SK-MEL-5 (cell line): Measurements from ENCODE around the gene EP300. TPM values are rescaled to one million over a fixed set of nuclear protein-coding genes. Genes with fewer than 3 reads are reported as not detected.
"Not testable (repeated sequence)": the region's sequence is repeated elsewhere in the genome, so short reads cannot be mapped to it uniquely, and the experiment has no call there.

Experiments used
- DNase-seq: peaks from one replicate; pipeline ENCODE4 v3.0.0-alpha.2; 2016; ENCODE audit warnings: low read depth, low spot score
- in situ Hi-C: cut with HindIII; loops from 2 replicates; pipeline ENCODE4 v1.10.0; 2016; ENCODE audit warnings: low sequenced_read_pairs, high pct_unique_total_duplicates, low pct_unique_long_range_greater_than_20kb
- total RNA-seq: library from RNA; depleted of rRNA; stranded (reverse); fragments of >200 nt; shearing (Covaris generic); gene quantifications from 2 replicates; pipeline ENCODE4 v1.2.3, GENCODE V29; 2014

EP300 gene
- total RNA-seq, 1 experiment from 2014 or later: 29.0 TPM

GRCh38 chr22:41123151-41123550, 30.8 kb downstream of the EP300 start:
- no peak for DNase-seq
- in situ Hi-C loops: no loop called here

DNA sequence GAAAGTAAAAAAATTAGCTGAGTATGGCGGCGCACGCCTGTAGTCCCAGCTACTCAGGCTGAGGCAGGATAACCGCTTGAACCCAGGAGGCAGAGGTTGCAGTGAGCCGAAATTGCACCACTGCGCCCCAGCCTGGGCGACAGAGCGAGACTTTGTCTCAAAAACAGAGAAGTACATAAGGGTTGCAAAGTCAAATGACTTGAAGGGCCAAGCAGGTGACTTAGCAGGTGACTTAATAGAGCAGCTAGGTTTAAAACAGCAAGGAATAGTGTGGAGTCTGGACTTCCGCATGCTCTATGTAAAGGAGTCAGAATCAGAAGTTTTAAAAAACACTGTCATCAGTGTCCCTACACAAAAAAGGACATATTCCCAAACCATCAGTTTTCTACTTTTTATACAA, 31.7 kb downstream of the EP300 start:
- in situ Hi-C loops: no loop called here
- no peak for DNase-seq

- DNase-seq: no peak
- in situ Hi-C loops: no loop called here
Measured at GRCh38 chr22:41127451-41127850, 35.1 kb downstream of the EP300 start.

- DNase-seq: no peak
- in situ Hi-C loops: no loop called here
Measured at GRCh38 chr22:41128606-41129005, 36.2 kb downstream of the EP300 start.

DNA sequence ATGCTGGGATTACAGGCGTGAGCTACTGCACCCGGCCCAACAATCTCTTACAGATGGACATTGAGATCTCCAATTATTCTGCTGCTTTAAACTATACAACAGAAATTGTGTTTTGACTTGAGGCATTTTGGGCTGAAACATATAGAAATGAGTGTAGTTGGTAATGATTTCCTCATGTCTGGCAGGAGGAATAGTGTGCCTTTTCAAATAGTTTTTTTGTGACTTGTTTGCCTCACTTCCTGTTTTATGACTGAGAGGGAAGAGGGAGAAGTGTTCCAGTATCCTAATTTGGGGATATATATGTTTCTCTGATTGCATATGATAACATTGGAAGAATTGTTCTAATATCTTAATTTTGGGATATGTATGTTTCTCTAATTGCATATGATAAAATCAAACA, 40.2 kb downstream of the EP300 start:
- no peak for DNase-seq
- in situ Hi-C loops: no loop called here

GRCh38 chr22:41140365-41140957, 48.1 kb downstream of the EP300 start:
- in situ Hi-C loops: no loop called here
- no peak for DNase-seq

DNA sequence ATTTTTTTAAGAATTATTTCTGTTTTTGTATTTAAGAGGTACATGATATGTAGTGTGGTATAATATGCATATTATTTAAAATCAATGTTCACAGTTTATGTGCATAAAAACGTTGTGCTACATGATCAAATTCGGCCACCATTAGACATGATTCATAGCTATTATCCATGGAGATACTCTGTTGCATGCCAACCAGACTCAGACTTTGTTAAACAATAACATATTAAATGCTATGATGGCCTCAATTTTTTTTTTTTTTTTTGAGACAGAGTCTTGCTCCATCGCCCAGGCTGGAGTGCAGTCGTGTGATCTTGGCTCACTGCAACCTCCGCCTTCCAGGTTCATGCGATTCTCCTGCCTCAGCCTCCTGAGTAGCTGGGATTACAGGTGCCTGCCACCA, 53.5 kb downstream of the EP300 start:
- in situ Hi-C loops, DNase-seq: not testable (repeated sequence)

DNA sequence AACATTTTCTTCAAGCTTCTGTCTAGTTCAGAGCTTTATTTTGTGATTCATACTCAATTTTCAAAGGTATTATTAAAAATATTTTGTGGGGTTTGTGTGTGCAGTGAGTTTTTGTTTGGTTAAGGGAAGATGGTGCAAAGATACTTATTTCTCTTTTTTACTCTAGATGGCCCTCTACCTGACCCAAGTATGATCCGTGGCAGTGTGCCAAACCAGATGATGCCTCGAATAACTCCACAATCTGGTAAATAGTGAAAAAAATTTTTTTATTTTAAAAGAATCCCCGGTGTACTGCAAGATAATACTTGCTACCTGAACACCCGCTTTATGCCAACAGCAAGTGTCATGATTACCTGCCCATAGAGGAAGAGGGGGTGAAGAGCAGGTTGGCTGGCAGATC, 54.2 kb downstream of the EP300 start:
- in situ Hi-C loops: no loop called here
- no peak for DNase-seq

GRCh38 chr22:41147722-41148121, 55.3 kb downstream of the EP300 start:
- in situ Hi-C loops: no loop called here
- DNase-seq: no peak

GRCh38 chr22:41152902-41153301, 60.5 kb downstream of the EP300 start:
- DNase-seq: no peak
- in situ Hi-C loops: no loop called here

GRCh38 chr22:41157083-41157482, 64.7 kb downstream of the EP300 start:
- DNase-seq: no peak
- in situ Hi-C loops: no loop called here

DNA sequence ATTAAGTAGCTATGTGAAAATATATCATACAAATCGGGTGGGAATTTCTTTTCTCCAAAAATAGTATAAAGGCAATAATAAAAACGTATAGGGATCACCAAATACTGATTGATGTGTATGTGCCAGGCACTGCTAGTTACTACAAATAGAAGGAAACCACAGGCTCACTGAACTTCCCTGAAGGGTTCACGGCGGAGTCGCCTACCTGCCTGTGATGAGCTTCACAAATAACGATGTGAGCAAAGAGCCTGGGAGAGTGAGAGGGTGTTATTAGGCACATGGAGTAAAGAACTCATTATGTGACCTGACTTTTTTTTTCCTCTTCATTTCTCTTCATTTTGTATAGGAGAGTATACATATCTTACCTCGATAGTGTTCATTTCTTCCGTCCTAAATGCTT, 76.8 kb downstream of the EP300 start:
- no peak for DNase-seq
- in situ Hi-C loops: no loop called here

GRCh38 chr22:41171996-41172395, 79.6 kb downstream of the EP300 start:
- in situ Hi-C loops: no loop called here

GRCh38 chr22:41175546-41175945, 83.2 kb downstream of the EP300 start:
- peak; percentile 38 for DNase-seq

More at GRCh38 chr22:41171996-41172395, 79.6 kb downstream of the EP300 start:
- DNase-seq: no peak

GRCh38 chr22:41177040-41177621, 84.7 kb downstream of the EP300 start:
- in situ Hi-C loops: no loop called here
- DNase-seq: no peak

More at GRCh38 chr22:41175546-41175945, 83.2 kb downstream of the EP300 start:
- in situ Hi-C loops: no loop called here

- in situ Hi-C loops: no loop called here
- DNase-seq: no peak
Measured at GRCh38 chr22:41177622-41178424, 85.4 kb downstream of the EP300 start.

- no peak for DNase-seq
- in situ Hi-C loops: no loop called here
Measured at GRCh38 chr22:41178425-41178975, 86.1 kb downstream of the EP300 start.

DNA sequence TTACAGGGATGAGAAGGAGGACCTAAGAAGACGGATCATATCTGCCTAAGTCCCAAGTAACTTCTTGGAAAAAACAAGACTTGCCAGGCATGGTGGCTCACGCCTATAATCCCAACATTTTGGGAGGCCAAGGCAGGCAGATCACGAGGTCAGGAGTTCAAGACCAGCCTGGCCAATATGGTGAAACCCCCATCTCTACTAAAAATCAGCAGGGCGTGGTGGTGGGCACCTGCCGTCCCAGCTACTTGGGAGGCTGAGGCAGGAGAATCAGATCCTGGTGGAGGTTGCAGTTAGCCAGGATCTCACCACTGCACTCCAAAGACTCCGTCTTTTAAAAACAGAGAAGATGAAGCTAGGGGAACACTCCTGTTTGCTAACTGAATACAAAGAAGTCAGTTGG, 88.0 kb downstream of the EP300 start:
- in situ Hi-C loops, DNase-seq: not testable (repeated sequence)

DNA sequence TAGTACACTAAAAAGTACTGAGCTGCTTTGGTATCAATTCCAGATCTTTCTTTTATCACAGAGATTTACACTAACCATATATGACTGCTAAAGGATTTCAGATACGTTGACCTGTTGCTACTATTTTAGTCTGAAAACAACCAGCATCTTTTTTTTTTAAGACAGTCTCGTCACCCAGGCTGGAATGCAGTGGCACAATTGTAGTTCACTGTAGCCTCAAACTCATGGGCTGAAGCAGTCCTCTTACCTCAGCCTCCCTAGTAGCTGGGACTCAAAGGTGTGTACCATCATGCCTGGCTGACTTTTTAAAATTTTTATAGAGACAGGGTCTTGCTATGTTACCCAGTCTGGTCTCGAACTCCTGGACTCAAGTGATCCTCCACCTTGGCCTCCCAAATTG, 88.5 kb downstream of the EP300 start:
- in situ Hi-C loops: no loop called here
- DNase-seq: no peak
